Prostate gland (tissue), 2 donors: ENCODE measurements around the gene SEC14L2. TPM values are rescaled to one million over a fixed set of nuclear protein-coding genes. Genes with fewer than 3 reads are reported as not detected.
A peak's percentile ranks its signal among the peaks of the same experiment; 100 is the strongest.

ENCODE experiments used
- DNase-seq: peaks from one replicate; pipeline ENCODE4 v3.0.0-alpha.2; 2019; ENCODE audit warnings: low spot score
- H3K27ac ChIP-seq, 2 donors: fragments of 200-600 bp; sonication (generic); 2 replicates each; pipeline ENCODE4 v1.5.1; 2017 to 2019
- H3K27me3 ChIP-seq: fragments of 200-600 bp; sonication (generic); replicated peaks from 2 replicates; pipeline ENCODE4 v1.5.1; 2019; ENCODE audit not compliant: insufficient read depth
- H3K36me3 ChIP-seq, 2 donors: fragments of 200-600 bp; sonication (generic); 1 replicate in 1 of 2; 2 replicates in 1 of 2; pipeline versions ENCODE4 v1.5.1 to v1.8.1; 2017 to 2019
- H3K4me1 ChIP-seq: fragments of 200-600 bp; sonication (generic); replicated peaks from 2 replicates; pipeline ENCODE4 v1.5.1; 2019
- H3K4me3 ChIP-seq, 2 donors: fragments of 200-600 bp; sonication (generic); 2 replicates each; pipeline ENCODE4 v1.5.1; 2017 to 2019
- H3K9me3 ChIP-seq: fragments of 200-600 bp; sonication (generic); 2 replicates; pipeline ENCODE4 v1.5.1; 2017
- POLR2A ChIP-seq: fragments of 450-650 bp; IDR thresholded peaks from one replicate; pipeline ENCODE4 v1.6.1; 2016; ENCODE audit warnings: antibody characterized with exemption, mild to moderate bottlenecking
- POLR2AphosphoS5 ChIP-seq: sonication (generic); formaldehyde crosslinking; IDR thresholded peaks from one replicate; pipeline ENCODE4 v1.6.1; 2017; ENCODE audit warnings: antibody characterized with exemption
- WGBS: methylation state at CpG from one replicate; pipeline ENCODE4 v1.1.5; 2018; 5-methylcytosine and 5-hydroxymethylcytosine counted together
- intact Hi-C: fragments of 100-400 bp; cut with DNase I; formaldehyde crosslinking; loops from one replicate; pipeline ENCODE4 v1.14.2; 2022
- total RNA-seq, 2 donors: library from RNA; depleted of rRNA; stranded (reverse); fragments of >200 nt; gene quantifications; one replicate each; pipeline ENCODE4 v1.1.0, GENCODE V29; 2016
- TF ChIP-seq, protein P1 (sequence below), 4 experiments: fragments of 200-600 bp in 2 of 4; fragments of 450-650 bp in 2 of 4; sonication (generic) in 2 of 4; IDR thresholded peaks; 1 replicate in 3 of 4; 2 replicates in 1 of 4; pipeline ENCODE4 v1.5.1; 2016 to 2019; ENCODE audit warnings: antibody characterized with exemption in 4 of 4, mild to moderate bottlenecking in 2 of 4, moderate library complexity in 2 of 4

SEC14L2 gene
- total RNA-seq, 2 donors from 2014 or later: 16.8 to 31.1 TPM

DNA sequence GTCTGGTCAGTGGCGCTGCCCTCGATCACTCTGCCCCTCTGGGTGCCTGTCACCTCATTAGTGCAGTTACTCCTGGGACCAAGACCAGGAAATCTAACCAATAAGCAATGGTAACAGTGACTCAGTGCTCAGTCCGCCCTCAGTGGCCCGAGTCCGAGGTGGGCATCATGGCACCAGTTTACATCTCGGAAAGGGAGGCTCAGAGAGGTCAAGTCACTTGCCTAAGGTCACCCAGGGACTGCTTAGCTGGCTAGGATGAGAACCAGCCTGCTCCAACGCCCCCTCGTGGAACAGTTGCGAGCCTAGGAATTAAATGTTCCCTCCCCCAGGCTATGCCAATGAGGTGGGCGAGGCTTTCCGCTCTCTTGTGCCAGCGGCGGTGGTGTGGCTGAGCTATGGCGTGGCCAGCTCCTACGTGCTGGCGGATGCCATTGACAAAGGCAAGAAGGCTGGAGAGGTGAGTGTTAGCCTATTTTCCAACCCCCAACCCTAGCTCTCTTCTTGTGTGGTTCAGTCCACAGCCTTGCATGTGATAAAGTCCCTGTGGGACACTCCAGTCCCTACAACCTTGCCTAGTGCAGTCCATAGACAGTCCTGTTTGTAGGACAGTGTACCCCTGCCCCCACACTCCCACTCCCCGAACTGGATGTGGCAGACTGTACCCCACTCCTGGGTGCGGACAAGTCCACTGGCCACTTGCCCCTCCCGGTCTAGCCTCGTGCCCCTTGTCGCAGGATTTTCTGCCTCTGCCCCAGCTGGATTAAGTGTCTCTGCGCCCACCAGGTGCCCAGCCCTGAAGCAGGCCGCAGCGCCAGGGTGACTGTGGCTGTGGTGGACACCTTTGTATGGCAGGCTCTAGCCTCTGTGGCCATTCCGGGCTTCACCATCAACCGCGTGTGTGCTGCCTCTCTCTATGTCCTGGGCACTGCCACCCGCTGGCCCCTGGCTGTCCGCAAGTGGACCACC lies 29.9 kb downstream of the SEC14L2 start:
- peak overlapping the region; percentile 64 to 95 for H3K27ac ChIP-seq
- H3K4me1 ChIP-seq: peaks cover 18% of the 10 kb centered on the region
- intact Hi-C loops: no loop called here
- H3K9me3 ChIP-seq: no peaks in the 10 kb centered on the region
- peak; percentile 82 for DNase-seq
- 55% methylated on average over 27 of the region's 29 CpGs for WGBS
- no peaks in the 10 kb centered on the region for H3K27me3 ChIP-seq
- peak overlapping the region; percentile 34 to 42 for H3K4me3 ChIP-seq
- TF ChIP-seq, protein P1, sequence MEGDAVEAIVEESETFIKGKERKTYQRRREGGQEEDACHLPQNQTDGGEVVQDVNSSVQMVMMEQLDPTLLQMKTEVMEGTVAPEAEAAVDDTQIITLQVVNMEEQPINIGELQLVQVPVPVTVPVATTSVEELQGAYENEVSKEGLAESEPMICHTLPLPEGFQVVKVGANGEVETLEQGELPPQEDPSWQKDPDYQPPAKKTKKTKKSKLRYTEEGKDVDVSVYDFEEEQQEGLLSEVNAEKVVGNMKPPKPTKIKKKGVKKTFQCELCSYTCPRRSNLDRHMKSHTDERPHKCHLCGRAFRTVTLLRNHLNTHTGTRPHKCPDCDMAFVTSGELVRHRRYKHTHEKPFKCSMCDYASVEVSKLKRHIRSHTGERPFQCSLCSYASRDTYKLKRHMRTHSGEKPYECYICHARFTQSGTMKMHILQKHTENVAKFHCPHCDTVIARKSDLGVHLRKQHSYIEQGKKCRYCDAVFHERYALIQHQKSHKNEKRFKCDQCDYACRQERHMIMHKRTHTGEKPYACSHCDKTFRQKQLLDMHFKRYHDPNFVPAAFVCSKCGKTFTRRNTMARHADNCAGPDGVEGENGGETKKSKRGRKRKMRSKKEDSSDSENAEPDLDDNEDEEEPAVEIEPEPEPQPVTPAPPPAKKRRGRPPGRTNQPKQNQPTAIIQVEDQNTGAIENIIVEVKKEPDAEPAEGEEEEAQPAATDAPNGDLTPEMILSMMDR (IDR thresholded peaks at IDR 0.05): peak; percentile 23 to 85 (median 77)
- TF ChIP-seq POLR2A (no peak), POLR2AphosphoS5 (peak; percentile 73)
- H3K36me3 ChIP-seq: no peaks in the 10 kb centered on the region

DNA sequence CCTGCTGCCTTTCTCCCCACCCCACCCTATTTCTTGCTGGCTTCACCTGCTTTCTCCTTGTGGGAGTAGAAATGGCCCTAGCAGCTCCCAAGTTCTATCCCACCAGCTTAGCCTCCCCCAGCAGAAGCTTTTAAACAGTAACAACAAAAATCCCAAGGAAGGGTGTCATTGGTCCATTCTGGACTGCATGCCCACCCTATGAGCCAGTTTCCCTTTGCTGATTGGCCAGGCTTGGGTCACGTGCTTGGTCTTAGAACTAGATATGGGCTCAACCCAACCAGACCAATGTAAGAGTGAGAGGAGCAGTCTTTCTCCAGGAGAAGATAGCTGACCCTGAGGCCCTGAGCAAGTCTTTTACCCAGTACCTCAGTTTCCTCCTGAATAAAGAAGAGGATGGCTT lies 31.1 kb downstream of the SEC14L2 start:
- intact Hi-C loops: no loop called here
- H3K27me3 ChIP-seq: no peaks in the 10 kb centered on the region
- peaks cover 7% of the 10 kb centered on the region for H3K4me1 ChIP-seq
- TF ChIP-seq POLR2A (no peak), POLR2AphosphoS5 (no peak)
- TF ChIP-seq, protein P1 (IDR thresholded peaks at IDR 0.05): no peak
- no peak overlapping the region for H3K4me3 ChIP-seq
- H3K27ac ChIP-seq: no peak overlapping the region
- no peak for DNase-seq
- WGBS: 96% methylated on average over 1 of the region's 1 CpG
- H3K9me3 ChIP-seq: no peaks in the 10 kb centered on the region
- H3K36me3 ChIP-seq: no peaks in the 10 kb centered on the region

DNA sequence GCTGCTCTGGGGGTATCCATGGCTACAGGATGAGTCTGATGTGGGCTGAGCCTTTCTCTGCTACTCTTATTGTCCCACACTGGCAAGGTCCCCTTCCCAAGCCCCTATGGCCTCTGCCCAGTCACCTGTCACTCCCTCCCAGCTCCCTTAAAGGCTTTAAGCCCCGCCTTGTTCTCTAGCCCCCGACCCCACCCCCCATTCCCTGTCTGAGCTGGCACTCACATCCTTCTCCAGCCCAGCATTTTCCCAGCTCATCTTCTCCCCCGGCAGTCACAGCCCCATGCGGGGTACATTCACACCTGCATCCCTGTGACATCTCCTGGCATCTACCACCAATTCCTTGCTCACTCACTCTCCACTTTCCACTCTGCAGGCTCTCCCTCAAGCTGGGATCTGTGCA lies 33.1 kb downstream of the SEC14L2 start:
- Histone ChIP-seq H3K36me3 (no peaks in the 10 kb centered on the region), H3K27ac (no peak overlapping the region), H3K9me3 (no peaks in the 10 kb centered on the region), H3K4me3 (no peak overlapping the region), H3K4me1 (peaks cover 1% of the 10 kb centered on the region), H3K27me3 (no peaks in the 10 kb centered on the region)
- TF ChIP-seq POLR2A (no peak), POLR2AphosphoS5 (no peak)
- TF ChIP-seq, protein P1 (IDR thresholded peaks at IDR 0.05): no peak
- no peak for DNase-seq
- intact Hi-C loops: no loop called here
- WGBS: 48% methylated on average over 4 of the region's 4 CpGs

DNA sequence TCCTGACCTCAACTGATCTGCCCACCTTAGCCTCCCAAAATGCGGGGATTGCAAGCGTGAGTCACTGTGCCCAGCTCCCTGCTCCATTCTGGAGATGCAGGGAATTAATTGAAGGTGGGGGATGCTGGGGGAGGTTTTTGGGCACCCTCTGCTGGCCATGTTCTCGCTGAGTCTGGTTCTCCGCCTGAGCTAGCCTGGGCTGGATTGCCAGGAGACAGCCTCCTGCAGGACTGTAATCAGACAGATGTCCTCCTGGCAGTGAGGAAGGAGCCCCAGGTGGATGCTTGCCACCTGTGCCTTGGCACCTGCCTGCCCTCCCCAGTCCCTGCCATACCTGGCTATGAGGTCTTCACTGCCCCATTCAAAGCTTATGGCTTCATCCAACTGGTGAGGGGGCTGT lies 34.1 kb downstream of the SEC14L2 start:
- TF ChIP-seq, protein P1 (IDR thresholded peaks at IDR 0.05): no peak
- TF ChIP-seq POLR2A: no peak
- TF ChIP-seq POLR2AphosphoS5: no peak
- no peaks in the 10 kb centered on the region for H3K9me3 ChIP-seq
- WGBS: 75% methylated on average over 4 of the region's 4 CpGs
- H3K4me3 ChIP-seq: no peak overlapping the region
- no peaks in the 10 kb centered on the region for H3K36me3 ChIP-seq
- no peak overlapping the region for H3K27ac ChIP-seq
- no peaks in the 10 kb centered on the region for H3K27me3 ChIP-seq
- intact Hi-C loops: no loop called here
- DNase-seq: no peak
- no peaks in the 10 kb centered on the region for H3K4me1 ChIP-seq

DNA sequence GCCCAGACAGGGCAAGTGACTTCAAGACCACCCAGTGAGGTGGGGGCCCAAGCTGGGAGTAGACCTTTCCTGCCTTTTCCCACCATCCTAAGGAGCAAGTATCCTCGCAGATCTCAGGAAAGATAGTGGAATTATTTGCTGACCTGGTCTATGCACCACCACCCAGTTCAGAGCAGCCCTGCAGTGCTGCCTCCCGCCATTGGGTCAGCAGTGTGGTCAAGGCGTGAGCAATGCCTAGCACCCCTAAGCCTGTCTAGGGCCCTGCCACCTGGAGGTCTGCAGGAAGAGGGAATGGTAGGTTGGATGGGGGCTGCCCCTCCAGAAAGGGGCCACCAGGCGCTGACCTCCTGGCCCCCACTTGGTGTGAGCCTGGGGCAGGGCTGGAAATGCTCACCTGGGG lies 35.3 kb downstream of the SEC14L2 start:
- H3K9me3 ChIP-seq: no peaks in the 10 kb centered on the region
- intact Hi-C loops: no loop called here

More for the DNA sequence above, 35.3 kb downstream of the SEC14L2 start:
- Histone ChIP-seq H3K36me3 (no peaks in the 10 kb centered on the region), H3K27ac (no peak overlapping the region), H3K27me3 (no peaks in the 10 kb centered on the region), H3K4me3 (no peak overlapping the region), H3K4me1 (no peaks in the 10 kb centered on the region)
- DNase-seq: no peak
- 89% methylated on average over 4 of the region's 4 CpGs for WGBS
- TF ChIP-seq, protein P1 (IDR thresholded peaks at IDR 0.05): no peak
- no peak for TF ChIP-seq POLR2A
- no peak for TF ChIP-seq POLR2AphosphoS5
